ENCODE results near the gene NRL.

Gene NRL

DNA sequence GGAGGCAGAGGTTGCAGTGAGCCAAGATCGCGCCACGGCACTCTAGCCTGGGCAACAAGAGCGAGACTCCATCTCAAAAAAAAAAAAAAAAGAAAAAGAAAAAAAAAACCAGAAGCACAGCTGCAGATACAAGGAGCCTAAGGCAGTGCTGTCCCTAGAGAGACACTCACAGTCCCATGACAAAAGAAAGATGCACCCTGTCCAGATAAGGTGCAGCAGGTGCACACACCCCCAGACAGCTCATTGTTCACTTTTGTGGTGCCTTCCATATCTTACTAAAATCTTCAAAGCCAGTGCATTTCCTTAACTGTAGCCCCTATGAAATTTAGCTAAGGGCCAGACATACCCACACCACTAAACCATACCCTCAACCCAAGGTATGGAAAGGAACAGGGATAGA, 7.7 kb upstream of the NRL start:
- Histone ChIP-seq H3K4me3 (ENCODE audit: low read length in 2 of 2) (no peak overlapping the region), H3K4me1 (ENCODE audit: control insufficient read depth, insufficient read depth, low read length) (no peaks in the 10 kb centered on the region), H3K9me3 (ENCODE audit: control insufficient read depth in 2 of 2, low read length in 2 of 2) (no peaks in the 10 kb centered on the region), H3K27me3 (ENCODE audit: control insufficient read depth in 1 of 2, insufficient read depth in 2 of 2, low read length in 2 of 2) (no peaks in the 10 kb centered on the region), H3K9ac (ENCODE audit: low read length in 2 of 2) (no peak overlapping the region), H3K36me3 (ENCODE audit: control insufficient read depth in 2 of 2, insufficient read depth in 2 of 2, low read length in 2 of 2) (peaks cover 47% of the 10 kb centered on the region in 2 donors), H3K27ac (ENCODE audit: low read length) (no peak overlapping the region)

GRCh38 chr14:24121210-24121609, 6.5 kb upstream of the NRL start:
- Histone ChIP-seq H3K27ac (ENCODE audit: low read length) (no peak overlapping the region), H3K4me3 (ENCODE audit: low read length in 2 of 2) (no peak overlapping the region), H3K36me3 (ENCODE audit: control insufficient read depth in 2 of 2, insufficient read depth in 2 of 2, low read length in 2 of 2) (peaks cover 47 to 51% of the 10 kb centered on the region in 2 donors), H3K27me3 (ENCODE audit: control insufficient read depth in 1 of 2, insufficient read depth in 2 of 2, low read length in 2 of 2) (no peaks in the 10 kb centered on the region), H3K9ac (ENCODE audit: low read length in 2 of 2) (no peak overlapping the region), H3K4me1 (ENCODE audit: control insufficient read depth, insufficient read depth, low read length) (peaks cover 5% of the 10 kb centered on the region), H3K9me3 (ENCODE audit: control insufficient read depth in 2 of 2, low read length in 2 of 2) (no peaks in the 10 kb centered on the region)

GRCh38 chr14:24119691-24120090, 4.9 kb upstream of the NRL start:
- Histone ChIP-seq H3K9ac (ENCODE audit: low read length in 2 of 2) (no peak overlapping the region), H3K36me3 (ENCODE audit: control insufficient read depth in 2 of 2, insufficient read depth in 2 of 2, low read length in 2 of 2) (peaks cover 47 to 51% of the 10 kb centered on the region in 2 donors), H3K4me3 (ENCODE audit: low read length in 2 of 2) (no peak overlapping the region), H3K27me3 (ENCODE audit: control insufficient read depth in 1 of 2, insufficient read depth in 2 of 2, low read length in 2 of 2) (no peaks in the 10 kb centered on the region), H3K4me1 (ENCODE audit: control insufficient read depth, insufficient read depth, low read length) (peaks cover 18% of the 10 kb centered on the region), H3K9me3 (ENCODE audit: control insufficient read depth in 2 of 2, low read length in 2 of 2) (no peaks in the 10 kb centered on the region), H3K27ac (ENCODE audit: low read length) (no peak overlapping the region)

DNA sequence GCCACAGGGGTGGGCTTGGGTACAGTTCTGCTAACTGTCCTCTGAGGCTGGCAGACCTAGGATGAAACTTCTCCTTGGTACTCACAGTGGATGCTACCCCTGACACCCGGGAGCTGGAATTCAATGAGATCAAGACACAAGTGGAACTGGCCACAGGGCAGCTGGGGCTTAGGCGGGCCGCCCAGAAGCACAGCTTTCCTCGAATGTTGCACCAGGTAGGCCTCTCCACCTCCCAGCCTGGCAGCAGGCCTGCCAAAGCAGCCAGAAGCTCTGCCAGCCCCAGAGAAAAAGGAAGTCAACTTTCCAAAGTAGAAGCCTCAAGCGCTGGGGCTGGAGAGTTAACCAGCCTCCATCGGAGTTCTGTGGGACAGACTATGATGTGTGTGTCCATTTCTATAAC, 2.4 kb upstream of the NRL start:
- H3K27ac ChIP-seq (ENCODE audit: low read length), result no peak overlapping the region
- no peak overlapping the region for H3K9ac ChIP-seq (ENCODE audit: low read length in 2 of 2)
- no peaks in the 10 kb centered on the region for H3K9me3 ChIP-seq (ENCODE audit: control insufficient read depth in 2 of 2, low read length in 2 of 2)
- H3K36me3 ChIP-seq (ENCODE audit: control insufficient read depth in 2 of 2, insufficient read depth in 2 of 2, low read length in 2 of 2), result peaks cover 36 to 38% of the 10 kb centered on the region in 2 donors
- H3K4me3 ChIP-seq (ENCODE audit: low read length in 2 of 2), result no peak overlapping the region
- no peaks in the 10 kb centered on the region for H3K27me3 ChIP-seq (ENCODE audit: control insufficient read depth in 1 of 2, insufficient read depth in 2 of 2, low read length in 2 of 2)
- H3K4me1 ChIP-seq (ENCODE audit: control insufficient read depth, insufficient read depth, low read length), result peaks cover 18% of the 10 kb centered on the region

GRCh38 chr14:24116128-24116814, 1.5 kb upstream of the NRL start:
- Histone ChIP-seq H3K27me3 (ENCODE audit: control insufficient read depth in 1 of 2, insufficient read depth in 2 of 2, low read length in 2 of 2) (no peaks in the 10 kb centered on the region), H3K27ac (ENCODE audit: low read length) (no peak overlapping the region), H3K9ac (ENCODE audit: low read length in 2 of 2) (peak overlapping the region in 1 of 2 donors; percentile 97), H3K4me3 (ENCODE audit: low read length in 2 of 2) (peak overlapping the region; percentile 40 to 93), H3K9me3 (ENCODE audit: control insufficient read depth in 2 of 2, low read length in 2 of 2) (no peaks in the 10 kb centered on the region), H3K36me3 (ENCODE audit: control insufficient read depth in 2 of 2, insufficient read depth in 2 of 2, low read length in 2 of 2) (peaks cover 30 to 35% of the 10 kb centered on the region in 2 donors), H3K4me1 (ENCODE audit: control insufficient read depth, insufficient read depth, low read length) (peaks cover 18% of the 10 kb centered on the region)

DNA sequence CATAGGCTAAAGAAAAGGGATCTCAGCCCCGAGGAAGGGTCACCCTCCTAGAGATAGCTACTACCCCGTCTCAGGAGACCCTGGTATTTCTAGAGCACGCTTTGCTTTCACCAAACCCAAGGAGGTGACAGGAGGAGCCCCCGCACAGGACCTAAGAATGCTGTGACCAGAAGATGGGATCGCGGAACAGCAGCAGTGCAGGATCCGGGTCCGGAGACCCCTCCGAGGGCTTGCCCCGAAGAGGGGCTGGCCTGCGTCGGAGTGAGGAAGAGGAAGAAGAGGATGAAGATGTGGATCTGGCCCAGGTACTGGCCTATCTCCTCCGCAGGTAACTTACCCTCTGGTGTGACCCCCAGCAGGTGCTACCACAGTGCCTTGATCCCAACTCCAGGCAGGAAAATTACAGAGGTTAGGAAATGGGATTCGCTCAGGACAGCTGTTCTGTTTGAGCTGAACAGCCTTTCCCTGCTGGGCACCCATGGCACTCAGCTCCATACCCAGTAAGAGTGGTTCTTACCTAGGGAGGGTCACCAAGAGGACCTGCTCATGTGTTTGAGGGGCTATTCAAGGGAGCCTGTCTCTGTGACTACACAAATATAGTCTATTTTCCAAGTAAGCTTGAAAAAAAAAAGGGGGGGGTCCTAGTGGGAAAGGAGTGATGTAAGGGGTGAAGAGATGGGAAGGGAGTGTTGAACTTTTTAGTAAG, 826 bp upstream of the NRL start:
- H3K27me3 ChIP-seq (ENCODE audit: control insufficient read depth in 1 of 2, insufficient read depth in 2 of 2, low read length in 2 of 2), result no peaks in the 10 kb centered on the region
- H3K9me3 ChIP-seq (ENCODE audit: control insufficient read depth in 2 of 2, low read length in 2 of 2), result no peaks in the 10 kb centered on the region
- peaks cover 25 to 28% of the 10 kb centered on the region in 2 donors for H3K36me3 ChIP-seq (ENCODE audit: control insufficient read depth in 2 of 2, insufficient read depth in 2 of 2, low read length in 2 of 2)
- H3K27ac ChIP-seq (ENCODE audit: low read length), result peak overlapping the region; percentile 97
- H3K9ac ChIP-seq (ENCODE audit: low read length in 2 of 2), result peak overlapping the region; percentile 96 to 97
- peak overlapping the region; percentile 93 to 96 for H3K4me3 ChIP-seq (ENCODE audit: low read length in 2 of 2)
- peaks cover 18% of the 10 kb centered on the region for H3K4me1 ChIP-seq (ENCODE audit: control insufficient read depth, insufficient read depth, low read length)

GRCh38 chr14:24113801-24114531, 783 bp downstream of the NRL start:
- peak overlapping the region; percentile 96 to 97 for H3K9ac ChIP-seq (ENCODE audit: low read length in 2 of 2)
- no peaks in the 10 kb centered on the region for H3K27me3 ChIP-seq (ENCODE audit: control insufficient read depth in 1 of 2, insufficient read depth in 2 of 2, low read length in 2 of 2)
- peak overlapping the region; percentile 97 for H3K27ac ChIP-seq (ENCODE audit: low read length)
- peak overlapping the region; percentile 93 to 96 for H3K4me3 ChIP-seq (ENCODE audit: low read length in 2 of 2)
- H3K36me3 ChIP-seq (ENCODE audit: control insufficient read depth in 2 of 2, insufficient read depth in 2 of 2, low read length in 2 of 2), result peaks cover 15 to 17% of the 10 kb centered on the region in 2 donors
- no peaks in the 10 kb centered on the region for H3K9me3 ChIP-seq (ENCODE audit: control insufficient read depth in 2 of 2, low read length in 2 of 2)
- peaks cover 18% of the 10 kb centered on the region for H3K4me1 ChIP-seq (ENCODE audit: control insufficient read depth, insufficient read depth, low read length)

- peak overlapping the region; percentile 93 to 96 for H3K4me3 ChIP-seq (ENCODE audit: low read length in 2 of 2)
Observed at GRCh38 chr14:24113379-24113800, 1.4 kb downstream of the NRL start.

GRCh38 chr14:24110523-24110922, 4.2 kb downstream of the NRL start:
- Histone ChIP-seq H3K4me3 (ENCODE audit: low read length in 2 of 2) (no peak overlapping the region), H3K27ac (ENCODE audit: low read length) (no peak overlapping the region), H3K4me1 (ENCODE audit: control insufficient read depth, insufficient read depth, low read length) (peaks cover 11% of the 10 kb centered on the region)

More at GRCh38 chr14:24113379-24113800, 1.4 kb downstream of the NRL start:
- H3K9ac ChIP-seq (ENCODE audit: low read length in 2 of 2), result peak overlapping the region; percentile 96 to 97
- no peaks in the 10 kb centered on the region for H3K27me3 ChIP-seq (ENCODE audit: control insufficient read depth in 1 of 2, insufficient read depth in 2 of 2, low read length in 2 of 2)
- H3K27ac ChIP-seq (ENCODE audit: low read length), result peak overlapping the region; percentile 97
- H3K36me3 ChIP-seq (ENCODE audit: control insufficient read depth in 2 of 2, insufficient read depth in 2 of 2, low read length in 2 of 2), result peaks cover 9 to 11% of the 10 kb centered on the region in 2 donors
- peaks cover 23% of the 10 kb centered on the region for H3K4me1 ChIP-seq (ENCODE audit: control insufficient read depth, insufficient read depth, low read length)
- H3K9me3 ChIP-seq (ENCODE audit: control insufficient read depth in 2 of 2, low read length in 2 of 2), result no peaks in the 10 kb centered on the region

DNA sequence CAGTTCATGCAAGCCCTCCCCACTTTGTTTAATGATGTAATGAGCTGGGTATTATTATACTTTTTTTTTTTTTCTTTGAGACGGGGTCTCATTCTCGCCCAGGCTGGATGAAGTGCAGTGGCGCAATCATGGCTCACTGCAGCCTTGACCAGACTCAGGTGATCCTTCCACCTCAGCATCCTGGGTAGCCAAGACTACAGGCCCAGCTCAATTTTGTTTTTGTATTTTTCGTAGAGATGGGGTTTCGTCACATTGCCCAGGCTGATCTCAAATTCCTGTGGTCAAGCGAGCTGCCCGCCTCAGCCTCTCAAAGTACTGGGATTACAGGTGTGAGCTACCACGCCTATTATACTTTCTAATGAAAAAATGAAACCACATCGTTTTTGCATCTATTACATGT, 4.7 kb downstream of the NRL start:
- Histone ChIP-seq H3K27me3 (ENCODE audit: control insufficient read depth in 1 of 2, insufficient read depth in 2 of 2, low read length in 2 of 2) (no peaks in the 10 kb centered on the region), H3K27ac (ENCODE audit: low read length) (no peak overlapping the region), H3K9me3 (ENCODE audit: control insufficient read depth in 2 of 2, low read length in 2 of 2) (no peaks in the 10 kb centered on the region), H3K4me3 (ENCODE audit: low read length in 2 of 2) (no peak overlapping the region), H3K9ac (ENCODE audit: low read length in 2 of 2) (no peak overlapping the region), H3K36me3 (ENCODE audit: control insufficient read depth in 2 of 2, insufficient read depth in 2 of 2, low read length in 2 of 2) (no peaks in the 10 kb centered on the region), H3K4me1 (ENCODE audit: control insufficient read depth, insufficient read depth, low read length) (peaks cover 6% of the 10 kb centered on the region)

More at GRCh38 chr14:24110523-24110922, 4.2 kb downstream of the NRL start:
- H3K9ac ChIP-seq (ENCODE audit: low read length in 2 of 2), result no peak overlapping the region
- no peaks in the 10 kb centered on the region for H3K36me3 ChIP-seq (ENCODE audit: control insufficient read depth in 2 of 2, insufficient read depth in 2 of 2, low read length in 2 of 2)
- H3K9me3 ChIP-seq (ENCODE audit: control insufficient read depth in 2 of 2, low read length in 2 of 2), result no peaks in the 10 kb centered on the region
- no peaks in the 10 kb centered on the region for H3K27me3 ChIP-seq (ENCODE audit: control insufficient read depth in 1 of 2, insufficient read depth in 2 of 2, low read length in 2 of 2)
